Neural cell (in vitro differentiated cells): ENCODE measurements around the gene TMEM131.

Experiments
- CTCF ChIP-seq: fragments of 450-650 bp; IDR thresholded peaks from 2 replicates; pipeline ENCODE4 v1.5.1; 2014; ENCODE audit warnings: antibody characterized with exemption, mild to moderate bottlenecking, moderate library complexity; ENCODE audit not compliant: poor library complexity, severe bottlenecking
- EZH2 ChIP-seq: fragments of 200-600, 300-800 bp; shearing (Covaris generic), sonication (generic); IDR thresholded peaks from 2 replicates; pipeline ENCODE4 v1.6.1; 2014; ENCODE audit warnings: antibody characterized with exemption, low read length, borderline replicate concordance, mild to moderate bottlenecking; ENCODE audit not compliant: insufficient read depth, poor library complexity, severe bottlenecking
- RAD21 ChIP-seq: fragments of 450-650 bp; conservative IDR thresholded peaks from 2 replicates; pipeline ENCODE4 v1.6.1; 2014; ENCODE audit warnings: antibody characterized with exemption, mild to moderate bottlenecking, moderate library complexity
- REST ChIP-seq: IDR thresholded peaks from 2 replicates; pipeline ENCODE4 v1.6.1; 2012; ENCODE audit warnings: borderline replicate concordance

- TF ChIP-seq EZH2 (no peak), RAD21 (no peak), REST (no peak), CTCF (no peak)
Measured at GRCh38 chr2:97995026-97995733, 568 bp downstream of the TMEM131 start.
